HG02623 (cell line): ENCODE results near the gene CARD10.
"Not testable (repeated sequence)": the region's sequence is repeated elsewhere in the genome, so short reads cannot be mapped to it uniquely, and the experiment has no call there.

Source experiments
- ATAC-seq: cut with Tn5 transposase; IDR thresholded peaks from one replicate; pipeline ENCODE4 v1.9.1; 2021; ENCODE audit warnings: moderate library complexity; ENCODE audit not compliant: unreplicated experiment

The CARD10 gene

DNA sequence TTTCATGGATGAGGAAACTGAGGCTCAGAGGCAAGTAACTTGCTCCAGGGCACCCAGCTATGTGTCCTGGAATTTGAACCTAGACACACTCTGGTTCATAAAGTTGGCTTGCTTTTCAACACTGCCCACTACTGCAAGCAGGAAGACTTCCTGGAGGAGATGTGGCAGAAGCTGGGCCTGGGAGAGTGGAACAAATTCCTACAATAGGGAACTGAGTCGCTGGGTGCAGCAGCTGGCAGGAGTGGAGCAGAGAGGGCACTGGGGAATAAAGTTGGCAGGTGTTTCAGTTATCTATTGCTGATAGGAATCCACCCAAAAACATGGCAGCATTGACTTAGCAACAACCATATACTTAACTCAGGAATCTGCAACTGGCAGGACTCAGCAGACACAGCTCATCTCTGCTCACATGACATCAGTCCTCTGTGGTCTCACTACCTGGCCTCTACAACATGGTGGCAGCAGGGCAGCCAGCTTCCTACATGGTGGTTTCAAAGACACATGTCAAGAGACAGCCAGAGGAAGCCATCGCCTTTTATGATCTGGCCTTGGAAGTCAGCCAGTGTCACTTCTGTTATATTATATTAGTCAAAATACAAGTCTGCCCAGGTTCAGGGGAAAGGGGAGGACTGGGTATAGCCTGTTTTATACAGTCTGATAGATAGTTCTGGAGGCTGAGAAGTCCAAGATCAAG, 10.6 kb upstream of the CARD10 start:
- no peak for ATAC-seq

DNA sequence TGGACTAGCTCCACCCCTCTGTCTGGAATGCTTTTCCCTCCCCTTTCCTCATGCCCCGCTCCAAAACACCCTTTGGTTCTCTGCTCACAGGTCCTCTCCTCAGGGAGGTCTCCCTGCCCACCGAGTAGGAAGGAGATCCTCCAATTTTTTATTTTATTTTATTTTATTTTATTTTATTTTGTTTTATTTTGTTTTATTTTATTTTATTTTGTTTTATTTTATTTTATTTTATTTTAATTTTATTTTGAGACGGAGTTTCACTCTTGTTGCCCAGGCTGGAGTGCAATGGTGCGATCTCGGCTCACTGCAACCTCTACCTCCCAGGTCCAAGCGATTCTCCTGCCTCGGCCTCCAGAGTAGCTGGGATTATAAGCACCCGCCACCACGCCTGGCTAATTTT, 8.7 kb upstream of the CARD10 start:
- ATAC-seq: not testable (repeated sequence)

DNA sequence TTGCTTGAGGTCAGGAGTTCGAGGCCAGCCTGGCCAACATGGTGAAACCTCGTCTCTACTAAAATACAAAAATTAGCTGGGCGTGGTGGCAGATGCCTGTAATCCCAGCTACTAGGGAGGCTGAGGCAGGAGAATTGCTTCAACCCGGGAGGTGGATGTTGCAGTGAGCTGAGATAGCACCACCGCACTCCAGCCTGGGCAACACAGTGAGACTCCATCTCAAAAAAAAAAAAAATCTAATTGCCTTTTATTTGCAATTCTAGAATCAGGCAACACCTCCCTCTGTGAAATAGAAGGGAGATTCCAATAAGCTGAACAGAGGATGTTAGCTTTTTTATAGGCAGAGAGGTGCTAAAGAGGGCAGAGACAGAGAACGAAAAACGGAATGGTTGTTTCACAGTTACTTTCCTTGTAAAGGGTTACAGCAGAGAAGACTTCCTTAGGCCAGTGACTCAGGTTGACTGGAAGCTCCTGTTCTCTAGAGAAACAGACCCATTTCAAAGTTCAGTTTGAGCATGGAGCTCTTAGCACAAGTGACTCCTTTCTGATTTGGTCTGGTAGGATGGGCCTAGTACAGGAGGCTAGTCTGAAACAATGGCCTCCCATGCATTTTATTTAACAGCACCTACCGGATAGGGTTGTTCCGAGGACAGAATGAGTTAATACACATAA, 8.0 kb upstream of the CARD10 start:
- not testable (repeated sequence) for ATAC-seq

- ATAC-seq: no peak
Measured at GRCh38 chr22:37526376-37526775, 7.2 kb upstream of the CARD10 start.

- ATAC-seq: no peak
Measured at GRCh38 chr22:37525746-37526350, 6.6 kb upstream of the CARD10 start.

DNA sequence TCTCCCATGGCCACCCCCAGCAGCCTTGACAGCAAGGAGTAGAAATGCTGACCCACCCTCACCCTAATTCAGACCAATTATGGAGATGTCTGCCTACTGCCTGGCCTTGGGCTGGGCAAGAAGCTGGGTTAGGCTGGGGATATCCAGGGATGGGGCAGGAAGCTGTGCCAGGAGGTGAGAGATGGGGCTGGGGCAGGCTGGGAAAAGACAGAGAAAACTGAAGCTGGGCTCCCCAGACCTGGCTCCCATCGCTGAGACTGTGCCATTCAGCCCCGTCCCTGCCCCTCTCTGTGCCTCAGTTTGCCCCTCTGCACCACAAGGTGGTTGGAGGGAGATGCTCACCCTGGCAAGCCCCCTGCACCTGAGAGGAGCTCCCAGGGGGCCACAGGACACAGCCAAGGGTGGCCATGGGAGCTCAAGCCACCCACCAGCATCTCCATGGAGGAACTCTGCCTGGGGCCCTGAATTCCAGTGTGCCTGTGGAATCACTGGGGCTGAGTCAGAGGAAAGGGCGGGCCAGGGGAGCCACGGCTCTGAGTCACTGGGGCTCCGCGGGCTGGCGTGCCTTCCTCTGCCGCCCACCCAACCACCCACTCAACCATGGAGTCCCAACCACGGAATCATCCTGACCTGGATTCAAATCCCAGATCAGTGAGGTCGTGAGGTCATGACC, 6.0 kb upstream of the CARD10 start:
- ATAC-seq: no peak

GRCh38 chr22:37522482-37522881, 3.3 kb upstream of the CARD10 start:
- no peak for ATAC-seq

DNA sequence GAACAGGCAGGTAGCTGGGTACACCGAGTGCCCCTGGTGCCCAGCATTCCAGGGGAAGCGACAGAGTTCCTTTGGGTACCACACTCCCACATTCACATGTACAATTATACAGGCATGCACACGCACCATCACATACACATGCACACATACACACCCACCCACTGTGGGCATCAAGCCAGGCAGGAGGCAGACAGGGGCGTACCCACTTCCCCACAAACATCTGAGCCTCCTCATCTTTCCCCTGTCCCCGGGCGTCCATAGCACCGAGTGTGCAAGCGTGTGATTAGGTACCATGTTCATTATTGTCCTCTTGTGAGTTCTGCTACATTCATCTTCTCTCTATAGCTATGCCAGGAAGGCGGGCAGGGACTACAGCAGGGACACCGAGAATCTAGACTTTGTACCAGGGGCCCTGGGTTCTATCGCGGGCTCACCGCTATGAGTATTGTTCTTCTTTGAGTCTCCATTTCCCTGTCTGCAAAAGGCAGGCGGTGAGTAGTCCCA, 2.1 kb upstream of the CARD10 start:
- no peak for ATAC-seq

GRCh38 chr22:37520776-37521191, 1.6 kb upstream of the CARD10 start:
- no peak for ATAC-seq

DNA sequence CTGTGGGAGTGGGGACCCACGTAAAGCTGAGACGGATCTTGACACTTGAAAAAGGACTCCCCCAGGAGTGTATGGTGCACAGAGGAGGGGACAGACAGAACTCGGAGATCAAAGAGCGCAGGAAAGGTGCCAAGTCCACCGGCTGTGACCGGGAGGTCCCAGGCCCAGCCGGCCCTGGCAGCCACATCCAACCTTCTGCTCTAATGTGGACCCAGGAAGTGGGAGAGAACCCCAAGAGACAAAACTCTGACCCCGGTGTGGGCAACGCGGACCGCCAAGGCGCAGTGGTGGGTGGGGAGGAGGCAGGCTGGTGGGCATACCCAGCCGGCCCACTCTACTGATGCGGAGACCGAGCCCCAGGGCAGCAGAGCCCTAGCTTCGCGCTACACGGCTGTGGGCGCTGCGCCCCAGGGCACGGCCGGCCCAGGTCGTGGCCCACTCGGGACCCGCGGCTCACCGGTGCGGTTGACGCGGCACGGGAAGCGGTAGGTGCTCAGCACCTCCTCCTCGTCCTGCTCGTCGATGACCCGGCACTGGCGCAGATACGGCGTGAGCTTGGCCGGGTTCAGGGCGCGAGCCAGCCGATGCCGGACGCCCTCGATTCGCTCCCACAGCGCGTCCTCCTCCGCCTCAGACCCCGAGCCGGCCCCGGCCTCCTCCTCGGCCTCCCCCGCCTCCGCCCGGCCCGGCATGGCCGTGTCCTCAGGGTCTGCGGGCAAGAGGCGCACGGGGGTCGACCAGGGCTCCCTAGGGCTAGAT, 527 bp downstream of the CARD10 start:
- ATAC-seq: no peak

GRCh38 chr22:37517826-37518450, 1.3 kb downstream of the CARD10 start:
- no peak for ATAC-seq

- no peak for ATAC-seq
Measured at GRCh38 chr22:37516456-37516855, 2.8 kb downstream of the CARD10 start.

GRCh38 chr22:37515901-37516300, 3.3 kb downstream of the CARD10 start:
- ATAC-seq: no peak

GRCh38 chr22:37514526-37515051, 4.6 kb downstream of the CARD10 start:
- ATAC-seq: no peak

DNA sequence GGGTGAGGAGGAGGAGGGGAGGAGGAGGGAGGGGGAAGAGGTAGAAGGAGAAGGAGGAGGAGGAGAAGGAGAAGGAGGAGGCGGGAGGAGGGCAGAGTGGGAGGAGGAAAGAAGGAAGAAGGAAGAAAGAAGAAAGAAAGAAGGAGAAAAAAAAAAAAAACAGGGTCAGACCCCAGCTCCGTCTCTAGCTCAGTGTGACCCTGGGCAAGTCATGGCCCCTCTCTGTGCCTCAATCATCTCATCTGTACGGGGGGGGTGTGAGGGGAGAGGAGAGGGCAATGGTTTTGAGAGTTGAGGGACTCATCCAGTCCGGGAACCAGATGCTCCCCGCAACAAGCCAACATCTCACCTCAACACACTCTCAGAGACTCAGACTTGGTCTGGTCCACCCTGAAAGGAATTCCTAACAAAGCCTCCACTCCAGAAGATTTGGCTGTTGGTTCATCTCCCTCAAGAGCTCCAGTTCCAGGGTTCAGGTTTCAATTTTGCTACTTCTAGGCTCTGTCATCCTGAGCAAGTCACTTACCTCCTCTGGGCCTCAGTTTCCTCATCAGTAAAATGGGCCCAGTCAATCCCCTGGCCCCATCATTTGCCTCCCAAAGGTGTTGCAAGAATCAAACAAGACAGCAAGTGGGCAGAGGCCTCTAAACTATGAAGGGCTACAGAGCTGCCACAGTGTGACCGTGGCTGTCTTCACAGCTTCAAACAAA, 7.7 kb downstream of the CARD10 start:
- ATAC-seq: no peak

DNA sequence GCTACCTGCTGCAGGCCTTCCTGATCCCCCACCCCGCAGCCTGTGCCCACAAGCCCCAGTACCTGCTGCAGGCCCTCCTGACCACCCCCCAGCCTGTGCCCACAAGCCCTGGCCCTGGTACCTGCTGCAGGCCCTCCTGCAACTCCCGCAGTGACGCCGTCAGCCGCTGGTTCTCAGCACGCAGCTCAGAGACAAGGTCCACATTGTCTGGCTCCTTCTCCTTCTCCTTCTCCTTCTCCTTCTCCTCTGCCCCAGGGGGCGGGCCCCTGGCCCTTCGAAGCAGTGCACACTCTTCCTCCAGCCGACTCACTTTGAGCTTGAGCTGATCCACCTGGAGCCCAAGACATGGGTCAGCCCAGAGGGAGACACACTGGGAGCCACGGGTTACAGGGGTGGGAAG, 9.1 kb downstream of the CARD10 start:
- ATAC-seq: no peak

- no peak for ATAC-seq
Measured at GRCh38 chr22:37509059-37509860, 10.0 kb downstream of the CARD10 start.

DNA sequence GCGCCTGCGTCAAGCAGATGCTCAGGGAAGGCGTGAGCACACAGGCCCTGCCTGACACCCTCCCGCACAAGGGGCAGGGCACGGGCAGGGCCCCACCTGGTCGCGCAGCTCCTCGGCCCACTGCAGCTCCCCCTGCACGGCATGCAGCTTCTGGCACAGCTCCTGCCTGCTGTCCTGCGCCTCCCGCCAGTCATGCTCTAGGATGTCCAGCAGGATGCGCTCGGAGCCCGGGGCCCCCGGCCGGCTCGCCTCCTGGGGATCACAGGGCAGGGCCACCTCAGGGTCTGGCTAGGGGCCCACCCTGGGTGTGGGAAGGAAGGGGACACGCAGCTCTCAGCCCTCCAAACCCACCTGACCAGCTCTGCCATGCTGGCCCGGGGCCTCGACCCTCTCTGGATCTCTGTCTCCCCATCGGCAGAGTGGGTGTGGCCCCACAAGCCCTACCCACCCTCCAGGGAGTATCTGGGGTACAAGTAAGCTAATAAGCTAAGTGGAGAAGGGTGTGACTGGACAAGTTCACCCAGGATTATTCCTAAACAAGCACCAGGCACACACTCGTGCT, 10.7 kb downstream of the CARD10 start:
- no peak for ATAC-seq
